Pons (tissue), 1 donor: ENCODE measurements around the gene BLACAT1.

Experiments
- DNase-seq: peaks from one replicate; pipeline ENCODE4 v3.0.0-alpha.2; 2016; ENCODE audit warnings: low spot score

BLACAT1 gene

DNA sequence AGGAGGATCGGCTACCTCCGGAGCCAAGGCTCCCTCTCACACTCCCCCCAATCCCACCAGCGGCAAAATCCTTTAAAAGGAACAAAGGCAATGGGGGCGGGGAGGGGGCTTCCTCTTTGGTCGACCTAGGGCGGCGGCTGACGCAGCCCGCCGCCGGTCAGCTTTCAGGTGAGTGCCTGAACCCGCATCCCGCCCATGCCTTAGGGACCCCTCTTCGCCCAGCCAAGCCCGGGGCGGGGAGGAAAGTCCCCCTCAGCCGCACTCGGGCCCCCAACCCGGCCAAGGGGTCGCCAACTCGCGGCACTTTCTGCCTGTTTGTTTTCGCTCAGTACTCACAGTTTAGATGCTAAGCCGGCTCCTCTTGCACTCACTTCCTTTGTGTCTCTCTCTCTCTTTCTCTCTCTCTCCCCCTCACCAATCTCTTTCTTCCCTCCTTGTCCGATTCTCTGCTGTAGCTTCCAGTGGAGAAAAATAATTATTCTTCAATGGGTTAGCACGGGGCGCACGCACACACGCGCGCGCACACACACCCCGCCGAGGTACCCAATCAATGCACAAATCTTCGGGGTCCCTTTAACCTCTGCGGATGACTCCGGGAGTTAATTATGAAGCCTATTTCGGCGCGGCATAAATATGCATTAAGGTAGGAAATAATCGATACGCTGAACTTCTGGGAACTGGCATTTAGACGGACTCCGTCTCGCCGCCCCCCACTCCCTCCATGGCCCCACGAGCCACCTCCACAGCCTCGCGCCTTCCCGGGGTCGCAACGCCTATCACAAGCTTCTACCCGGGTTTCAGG lies at the start of gene BLACAT1:
Gene BLACAT1, minus strand, starts transcription at position 465 of the 802 bp plus-strand sequence.
- DNase-seq: no peak

DNA sequence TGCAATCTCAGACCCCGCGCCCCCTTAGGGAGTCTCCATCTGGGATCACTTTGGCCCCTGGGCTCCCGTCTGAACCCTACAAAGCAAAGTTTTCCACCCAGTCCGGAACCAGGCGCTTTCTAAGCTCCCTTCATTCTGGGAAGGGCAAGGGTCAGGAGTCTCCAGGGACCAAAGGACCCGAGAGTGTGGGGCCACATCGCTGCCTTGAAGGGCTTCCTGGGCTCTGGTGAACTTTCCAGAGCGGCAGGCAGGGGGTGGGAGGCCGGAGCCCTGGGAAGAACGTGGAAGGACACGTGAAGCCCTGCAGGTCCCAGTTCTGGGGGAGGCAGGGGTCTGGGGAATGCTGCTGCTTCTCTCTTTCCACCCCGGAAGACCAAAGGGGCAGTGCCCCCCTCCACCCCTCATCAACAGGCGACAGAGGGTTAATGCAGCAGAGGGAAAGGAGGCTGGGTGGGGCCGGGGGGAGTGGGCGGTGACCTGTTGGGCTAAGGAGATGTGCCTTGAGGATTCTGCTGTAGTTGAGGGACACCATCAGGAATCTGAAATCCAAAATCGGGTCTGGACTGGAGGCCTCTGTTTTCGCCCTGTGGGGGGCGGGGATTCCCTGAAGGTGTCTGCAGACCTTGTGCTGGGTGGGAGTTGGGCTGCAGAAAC lies 49.4 kb upstream of the BLACAT1 start:
- DNase-seq: peak; percentile 24

DNA sequence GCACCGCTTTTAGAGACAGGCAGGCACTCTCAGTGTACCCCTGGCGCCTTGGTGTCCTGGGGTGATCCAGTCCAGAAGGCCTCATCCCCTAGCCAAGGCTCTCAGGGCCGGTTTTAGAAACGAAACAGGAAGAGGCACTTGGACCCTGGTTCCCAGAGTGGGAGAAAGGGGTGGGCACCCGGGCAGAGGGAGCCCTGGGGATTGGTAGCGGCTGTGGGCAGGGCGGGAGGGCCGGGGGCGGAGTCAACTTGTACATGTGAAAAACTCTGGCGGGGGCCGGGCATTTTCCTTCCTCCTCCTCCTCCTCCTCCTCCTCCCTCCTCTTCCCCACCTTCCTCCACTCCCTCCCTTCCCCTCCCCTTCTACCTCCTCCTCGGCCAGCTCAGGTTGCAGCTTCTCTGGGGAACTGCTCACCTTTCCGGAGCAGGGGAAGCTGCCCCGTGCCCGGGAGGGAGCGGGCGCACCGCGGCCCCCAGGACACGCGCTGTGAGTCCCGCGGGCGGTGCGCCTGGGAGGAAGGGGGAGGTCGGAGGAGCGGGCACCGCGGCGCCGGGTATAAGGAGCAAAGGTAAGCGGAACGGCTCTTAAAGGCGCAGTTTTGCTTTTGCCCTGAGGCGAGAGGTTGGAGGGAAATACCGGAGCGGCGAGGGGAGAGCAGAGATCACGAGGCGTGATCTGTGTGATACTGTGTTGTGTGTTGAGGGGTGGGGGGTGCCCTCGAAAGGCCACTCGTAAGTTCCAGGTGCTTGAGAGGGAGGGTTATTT lies 48.6 kb upstream of the BLACAT1 start, which contains the start of gene CDK18:
Gene CDK18, plus strand, starts transcription at position 359 of the 765 bp plus-strand sequence. CDS start 18,499 bp downstream, outside the sequence.
- DNase-seq: peak; percentile 95

DNA sequence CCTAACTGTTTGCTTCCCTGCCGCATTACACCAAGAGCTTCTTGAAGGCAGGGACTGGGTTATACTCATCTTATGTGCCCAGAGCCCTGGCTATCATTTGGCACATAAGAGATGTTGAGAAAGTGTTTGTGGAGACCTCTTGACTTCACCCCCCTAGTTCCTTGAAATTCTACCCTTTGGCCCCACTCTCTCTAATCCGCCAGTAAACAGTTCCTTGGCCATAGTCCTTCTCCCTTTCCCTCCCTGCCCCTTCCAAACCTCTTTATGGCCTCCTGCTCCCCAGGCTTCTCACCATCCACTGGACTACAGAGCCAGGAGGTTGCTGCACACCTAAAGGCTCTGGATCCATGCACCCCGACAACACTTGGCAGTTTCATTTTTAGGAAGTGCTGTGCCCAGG lies 47.1 kb upstream of the BLACAT1 start:
- no peak for DNase-seq

DNA sequence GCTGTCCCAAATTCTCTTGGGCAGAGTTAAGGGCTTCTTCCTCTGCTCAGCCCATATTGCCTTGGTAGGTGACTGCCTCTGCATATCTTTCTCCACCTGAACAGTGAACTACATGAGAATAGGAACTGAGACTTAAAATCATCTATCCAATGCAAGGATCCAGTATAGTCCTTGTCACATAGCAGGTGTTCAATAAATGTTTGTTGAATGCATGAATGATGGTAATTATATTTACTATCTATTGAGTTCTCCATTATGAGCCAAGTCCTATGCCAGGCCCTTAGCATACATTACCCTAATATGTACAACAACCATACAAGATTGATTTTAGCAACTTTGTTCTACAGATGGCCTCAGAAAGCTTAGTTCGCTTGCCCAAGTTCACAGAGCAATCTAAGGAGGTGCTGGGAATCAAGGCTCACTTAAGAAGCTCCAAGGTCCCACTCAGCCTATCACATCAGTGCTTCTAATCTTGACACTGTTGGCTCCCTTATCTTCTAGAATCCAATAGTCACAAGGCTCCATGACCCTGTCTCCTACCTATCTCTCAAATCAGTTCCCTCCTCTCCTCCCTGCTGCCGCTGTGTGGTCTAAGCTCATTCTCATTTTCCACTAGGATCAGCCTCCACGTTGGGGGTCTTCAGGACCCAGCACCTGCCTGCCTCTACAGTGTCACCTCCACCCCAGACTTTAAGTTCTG lies 46.4 kb upstream of the BLACAT1 start:
- DNase-seq: no peak

DNA sequence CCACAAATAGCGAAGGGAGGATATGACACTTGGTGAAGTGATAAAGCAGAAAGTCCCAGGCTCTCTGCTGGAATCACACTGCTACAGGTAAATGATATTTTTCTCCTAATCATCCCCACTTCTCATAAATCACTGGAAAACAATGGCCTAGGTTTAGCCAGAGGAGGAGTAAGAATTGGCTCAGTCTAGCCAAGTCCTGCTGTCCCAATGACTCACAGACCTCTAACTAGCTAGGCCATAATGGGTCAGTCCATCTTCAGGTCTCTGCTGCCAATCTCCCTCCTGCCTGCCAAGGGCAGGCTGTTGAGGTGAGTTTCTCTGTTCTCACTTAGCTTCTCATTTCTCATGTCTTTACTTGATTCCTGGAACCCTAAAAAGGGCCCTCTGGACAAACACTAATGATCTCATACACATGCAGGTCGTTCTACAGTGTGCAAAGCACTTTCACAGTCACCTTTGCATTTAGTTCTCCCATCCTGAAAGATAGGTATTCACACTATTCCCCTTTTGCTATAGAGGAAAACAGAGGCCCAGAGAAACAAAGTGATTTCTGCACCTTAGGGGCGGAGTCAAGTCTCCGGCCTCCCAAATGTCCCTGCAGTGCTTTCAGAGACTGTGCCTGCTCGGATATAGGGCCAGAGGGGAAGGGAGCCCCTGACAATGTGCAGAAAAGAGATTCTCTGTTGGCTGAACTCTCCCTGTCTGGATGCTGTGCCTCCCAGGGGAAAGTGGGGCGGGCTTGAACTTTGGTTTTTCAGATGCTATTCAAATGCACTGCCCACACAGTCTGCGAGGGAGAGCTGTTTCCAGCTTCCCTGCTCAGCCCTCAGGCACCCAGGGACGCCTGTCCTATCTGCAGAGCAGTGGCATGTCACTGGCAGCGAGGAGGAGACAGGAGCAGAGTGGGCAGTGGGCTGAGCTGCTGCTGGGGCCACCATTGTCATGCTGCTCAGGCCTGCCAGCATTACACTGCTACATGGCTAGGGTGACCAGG lies 44.7 kb upstream of the BLACAT1 start:
- DNase-seq: peak; percentile 23

DNA sequence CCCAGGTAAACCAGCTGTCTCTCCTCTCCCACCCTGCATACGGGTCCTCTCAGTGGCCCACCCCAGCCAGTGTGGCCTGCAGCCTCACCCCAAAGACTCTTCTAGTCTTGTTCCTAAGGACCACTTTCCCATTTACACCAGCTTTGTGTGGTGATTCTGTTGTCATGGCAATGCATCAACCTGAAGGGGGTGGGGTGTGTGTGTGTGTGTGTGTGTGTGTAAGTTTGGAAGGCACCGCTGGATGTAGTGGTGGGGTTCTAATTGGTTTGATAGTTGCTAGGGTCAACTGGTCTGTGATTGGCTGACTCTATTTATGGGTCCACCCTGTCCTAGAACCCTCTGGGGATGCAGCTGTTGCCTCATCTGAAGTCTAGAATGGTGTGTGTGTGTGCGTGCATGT lies 43.9 kb upstream of the BLACAT1 start:
- no peak for DNase-seq

DNA sequence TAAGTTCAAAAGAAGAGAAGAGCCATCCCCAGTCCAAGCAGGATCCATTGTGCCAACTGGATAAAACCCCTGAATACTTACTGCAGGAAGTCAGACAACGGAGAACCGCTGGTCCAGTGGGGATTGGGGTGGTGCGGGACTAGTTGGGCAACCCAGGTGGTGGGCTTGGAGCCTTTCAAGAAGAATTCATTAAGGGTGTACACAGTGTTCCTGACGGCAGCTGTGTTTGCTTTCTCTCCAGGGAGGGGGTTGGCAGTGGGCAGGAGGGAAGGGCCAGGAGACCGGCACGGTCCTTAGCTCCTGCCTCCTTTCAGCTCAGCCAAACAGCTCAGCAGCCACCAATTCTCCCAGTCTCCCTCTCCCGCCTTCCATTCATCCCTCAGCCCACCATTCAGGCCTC lies 41.5 kb upstream of the BLACAT1 start:
- DNase-seq: no peak

DNA sequence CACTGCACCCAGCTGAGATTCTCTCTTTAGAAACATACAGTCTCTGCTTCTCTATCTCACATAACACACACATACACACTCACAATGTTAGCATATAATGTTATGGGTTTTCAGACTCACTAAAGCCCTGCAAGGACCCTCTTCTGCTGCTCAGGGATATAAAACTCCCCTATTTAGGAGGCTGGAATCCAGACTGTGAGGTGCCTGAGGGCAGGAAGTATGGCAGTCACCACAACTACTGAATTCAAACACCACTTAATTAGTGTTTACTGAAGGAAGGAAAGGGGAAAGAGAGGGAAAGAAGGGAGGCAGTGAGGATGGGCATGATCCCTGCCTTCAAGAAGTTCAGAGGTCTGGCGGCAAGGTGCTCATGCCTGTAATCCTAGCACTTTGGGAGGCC lies 40.8 kb upstream of the BLACAT1 start:
- DNase-seq: no peak

DNA sequence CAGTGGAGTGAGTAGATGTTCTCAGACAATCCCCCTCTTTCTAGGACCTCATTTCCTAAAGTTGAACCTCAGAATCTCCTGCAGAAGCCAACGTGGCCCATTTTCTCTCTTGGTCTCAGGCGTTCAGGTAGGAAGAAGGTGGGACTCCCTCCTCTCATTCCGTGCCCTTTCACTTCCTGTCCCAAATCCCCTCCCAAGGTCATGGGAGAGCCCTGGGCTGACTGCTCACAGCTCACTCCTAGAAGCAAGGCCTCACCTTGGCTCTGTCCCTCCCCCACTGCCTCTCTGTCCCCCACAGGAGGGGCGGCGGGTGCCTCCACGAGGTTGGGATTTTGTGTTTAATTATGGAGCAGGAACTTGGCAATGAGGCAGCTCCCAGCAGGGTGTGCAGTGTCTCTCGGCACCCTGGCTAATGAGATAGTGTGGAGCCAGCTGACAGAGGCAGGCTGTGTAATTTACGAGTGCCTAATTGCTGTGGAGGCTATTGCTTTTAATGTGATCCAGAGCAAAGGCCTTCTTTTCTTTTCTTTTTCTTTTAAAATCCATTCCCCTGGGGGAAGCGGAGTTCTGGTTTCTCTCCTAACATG lies 39.5 kb upstream of the BLACAT1 start:
- peak; percentile 48 for DNase-seq

DNA sequence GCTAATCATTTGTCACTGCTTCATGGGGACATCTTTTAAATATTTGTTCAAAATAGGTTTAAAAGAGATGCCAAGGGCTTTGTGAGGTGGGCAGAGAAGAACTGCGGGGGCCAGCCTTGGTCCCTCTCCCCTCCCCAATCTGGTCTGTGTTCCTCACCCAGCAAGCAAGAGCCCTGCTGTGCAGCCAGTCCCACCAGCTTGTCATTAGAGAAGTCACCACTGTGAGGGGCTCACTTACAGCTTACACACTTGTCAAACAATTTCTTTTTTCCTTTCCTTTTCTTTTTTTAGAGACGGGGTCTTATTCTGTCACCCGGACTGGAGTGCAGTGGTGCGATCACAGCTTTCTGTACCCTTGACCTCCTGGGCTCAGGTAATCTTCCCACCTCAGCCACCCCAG lies 38.3 kb upstream of the BLACAT1 start:
- DNase-seq: peak; percentile 69

DNA sequence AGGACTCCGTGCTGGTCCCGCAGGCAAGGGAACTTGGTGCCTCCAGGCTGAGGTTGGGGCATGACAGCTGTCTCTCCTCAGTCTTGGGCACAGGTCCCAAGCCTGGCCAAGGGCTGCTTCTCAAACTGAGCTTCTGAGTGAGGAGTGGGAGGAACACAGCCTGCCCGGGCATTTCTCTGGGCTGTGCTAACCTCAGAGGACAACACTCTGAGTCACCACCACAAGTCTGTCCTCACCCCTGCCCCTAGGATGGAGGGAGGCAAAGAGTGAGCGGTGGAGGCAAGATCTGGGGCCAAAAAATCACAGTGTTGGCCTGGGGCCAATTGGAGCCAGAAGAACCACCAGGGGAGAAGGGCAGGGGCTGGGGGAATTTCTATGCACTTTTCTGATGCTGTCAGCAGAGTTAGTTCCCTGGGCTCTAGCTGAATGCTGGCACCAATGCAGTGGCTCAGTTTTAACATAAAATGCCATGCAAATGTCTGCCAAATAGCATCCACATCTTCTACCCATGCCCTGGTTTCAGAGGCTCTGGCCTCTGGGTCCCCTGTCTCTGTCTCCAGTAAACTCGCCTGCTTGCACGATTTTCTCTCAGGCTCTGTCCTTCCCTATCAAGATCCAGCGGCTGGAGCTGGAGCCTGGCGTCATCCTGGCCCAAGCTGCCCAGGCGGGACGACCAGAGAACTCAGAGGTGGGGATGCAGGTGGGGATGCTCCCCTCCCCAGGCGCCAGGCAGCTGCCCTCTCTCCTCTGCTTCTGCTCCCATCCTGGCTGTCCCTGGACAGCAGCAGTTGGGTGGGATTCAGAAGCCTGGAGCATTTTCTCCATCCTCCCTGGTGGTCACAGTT lies 37.6 kb upstream of the BLACAT1 start:
- DNase-seq: peak; percentile 26

DNA sequence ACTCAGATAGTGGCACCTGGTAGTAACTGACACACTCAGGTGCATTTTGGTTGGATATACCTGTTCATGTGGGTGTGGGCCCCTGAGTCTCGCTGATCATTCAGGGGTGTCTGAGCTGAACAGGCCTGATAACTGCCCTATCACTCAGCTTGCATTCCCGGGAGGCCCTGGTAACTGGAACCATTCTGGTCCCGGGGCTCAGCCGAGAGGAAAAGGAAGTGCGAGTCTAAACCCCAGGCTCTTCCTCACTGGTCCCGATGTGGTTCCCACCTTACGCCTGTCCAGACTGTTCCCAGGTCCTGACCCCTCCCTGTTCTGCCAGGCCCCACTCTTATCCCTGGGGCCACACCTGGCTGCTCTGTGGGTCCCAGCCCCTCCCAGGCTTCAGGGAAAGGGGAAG lies 36.9 kb upstream of the BLACAT1 start:
- no peak for DNase-seq

DNA sequence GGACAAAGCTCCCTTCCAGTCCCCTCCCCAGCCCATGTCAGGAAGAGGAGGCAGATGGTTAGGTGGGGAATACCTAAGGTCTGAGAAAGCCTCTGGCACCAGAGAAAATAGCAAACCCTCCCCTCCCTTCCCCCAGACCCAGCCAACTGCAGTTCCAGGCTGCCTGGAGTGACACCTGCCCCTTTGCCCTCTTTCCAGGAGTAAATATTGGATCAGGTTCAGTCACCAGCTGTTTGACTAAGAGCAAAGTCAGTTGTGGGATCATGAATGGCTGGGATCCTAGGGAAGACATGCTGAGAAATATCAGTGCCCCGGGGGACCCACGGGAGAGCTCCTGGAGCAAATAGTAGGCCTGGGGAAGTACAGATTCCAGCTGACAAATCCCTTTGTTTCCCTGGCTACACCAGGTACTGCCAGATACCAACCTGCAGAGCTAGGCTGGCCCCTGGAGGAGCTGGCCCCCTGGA lies 36.4 kb upstream of the BLACAT1 start:
- no peak for DNase-seq

DNA sequence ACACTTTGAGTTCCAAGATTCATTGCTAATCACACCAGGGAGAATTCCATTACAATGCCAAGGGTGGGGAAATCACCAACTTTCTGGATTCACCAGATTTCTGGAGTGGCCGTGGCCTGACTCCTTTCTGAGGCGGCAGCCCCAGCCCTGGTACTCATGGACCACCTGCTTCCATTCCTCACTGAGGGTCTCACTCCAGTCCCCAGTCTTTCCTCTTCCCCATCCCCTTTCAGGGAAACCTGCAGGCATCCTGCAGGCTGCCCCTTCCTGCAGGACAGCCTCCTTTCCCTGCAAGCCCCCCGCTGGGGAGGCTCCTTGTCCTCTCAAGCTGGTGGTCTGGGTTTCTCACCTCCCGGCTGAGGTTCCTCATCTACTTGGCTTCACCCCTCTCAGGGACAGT lies 35.9 kb upstream of the BLACAT1 start:
- DNase-seq: no peak

DNA sequence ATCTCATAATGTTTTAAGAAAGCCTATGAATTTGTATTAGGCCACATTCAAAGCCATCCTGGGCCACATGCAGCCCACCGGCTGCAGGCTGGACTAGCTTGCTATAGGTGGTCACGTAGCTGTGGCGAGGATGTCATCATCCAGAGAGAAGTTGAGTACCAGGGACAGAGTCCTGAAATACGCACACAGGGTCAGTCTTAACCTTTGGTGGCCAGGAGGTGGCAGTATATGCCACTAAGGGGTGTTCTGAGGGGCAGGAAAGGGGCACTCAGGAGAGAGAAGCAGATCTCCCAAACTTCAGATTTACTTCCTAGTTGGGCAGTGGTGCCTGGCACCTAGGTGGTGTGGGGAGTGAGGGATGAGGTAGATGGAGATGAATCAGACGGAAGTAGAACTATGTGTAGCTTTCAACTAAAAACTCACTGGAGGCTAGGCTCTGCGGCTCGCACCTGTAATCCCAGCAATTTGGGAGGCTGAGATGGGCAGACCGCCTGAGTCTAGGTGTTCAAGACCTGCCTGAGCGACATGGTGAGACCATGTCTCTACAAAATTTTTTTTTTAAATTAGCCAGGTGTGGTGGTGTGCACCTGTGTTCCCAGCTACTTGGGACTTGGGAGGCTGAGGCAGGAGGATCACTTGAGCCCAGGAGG lies 32.4 kb upstream of the BLACAT1 start:
- peak; percentile 87 for DNase-seq

DNA sequence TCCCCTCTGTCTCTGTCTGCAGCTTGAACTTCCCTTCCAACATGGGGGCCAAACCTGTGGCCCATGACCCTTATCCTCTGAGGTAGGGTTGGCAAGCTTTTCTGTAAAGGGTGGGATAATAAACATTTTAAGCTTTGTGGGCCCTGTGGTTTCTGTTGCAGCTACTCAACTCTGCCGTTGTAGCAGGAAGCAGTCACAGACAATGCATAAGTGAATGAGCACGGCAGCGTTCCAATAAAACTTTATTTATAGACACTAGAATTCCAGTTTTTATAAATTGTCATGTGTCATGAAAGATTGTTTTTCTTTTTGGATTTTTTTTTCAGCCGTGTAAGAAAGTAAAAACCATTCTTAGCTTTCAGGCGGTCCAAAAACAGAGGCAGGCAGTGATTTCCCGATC lies 30.4 kb upstream of the BLACAT1 start:
- no peak for DNase-seq

DNA sequence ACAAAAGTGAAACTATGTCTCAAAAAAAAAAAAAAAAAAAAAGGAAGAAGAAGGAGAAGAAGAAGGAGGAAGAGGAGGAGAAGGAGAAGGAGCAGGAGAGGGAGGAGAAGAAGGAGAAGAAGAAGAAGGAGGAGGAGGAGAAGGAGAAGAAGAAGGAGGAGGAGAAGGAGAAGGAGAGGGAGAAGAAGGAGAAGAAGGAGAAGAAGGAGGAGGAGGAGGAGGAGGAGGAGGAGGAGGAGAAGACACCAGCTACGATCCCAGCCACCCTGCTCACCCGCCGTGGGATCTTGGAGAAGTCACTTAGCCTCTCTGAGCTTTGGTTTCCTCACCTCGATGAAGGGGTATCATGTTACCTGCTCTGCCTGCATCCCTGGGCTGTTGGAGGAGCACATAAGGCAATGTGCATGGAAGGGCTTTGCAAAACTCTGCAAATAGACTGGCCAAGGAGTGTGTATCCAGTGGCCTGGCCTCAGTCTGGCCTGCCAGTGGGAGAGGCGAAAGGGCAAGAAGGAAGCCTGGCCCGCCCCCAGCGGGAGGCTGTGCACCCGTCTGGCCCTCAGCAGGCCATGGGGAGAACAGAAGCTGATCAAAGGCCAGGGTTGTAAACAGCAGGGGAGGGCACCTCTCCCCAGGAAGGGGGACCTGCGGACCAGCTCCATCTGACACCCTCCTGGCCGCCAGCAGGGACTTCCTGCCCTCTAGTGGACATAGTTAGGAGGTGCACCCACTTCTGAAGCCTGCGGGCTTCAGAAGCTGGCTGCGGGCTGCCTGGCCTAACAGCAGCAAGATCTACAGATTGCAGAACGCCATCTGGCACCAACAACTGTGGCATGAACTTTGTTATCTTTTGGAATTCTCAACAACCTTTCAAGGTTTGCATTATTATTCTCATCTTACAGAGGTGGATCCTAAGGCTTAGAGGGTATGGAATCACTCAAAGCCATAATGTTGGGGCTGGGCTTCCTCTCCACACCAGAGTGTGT lies 29.4 kb upstream of the BLACAT1 start:
- peak; percentile 83 for DNase-seq
